ENCODE results near the gene ABCA4.

Gene ABCA4

GRCh38 chr1:93990010-93990409 lies 130.9 kb downstream of the ABCA4 start:
- TF ChIP-seq USF1 (IDR thresholded peaks at IDR 0.05) = no peak
- TF ChIP-seq CREB1 (IDR thresholded peaks at IDR 0.05; ENCODE audit: low read depth) = no peak
- TF ChIP-seq CEBPB (IDR thresholded peaks at IDR 0.05) = no peak
- no peak for TF ChIP-seq FOXM1 (IDR thresholded peaks at IDR 0.05; ENCODE audit: borderline replicate concordance, low read depth)
- TF ChIP-seq YY1 (IDR thresholded peaks at IDR 0.05; ENCODE audit: low read depth) = no peak
- TF ChIP-seq NFIC (IDR thresholded peaks at IDR 0.05) = no peak
- TF ChIP-seq TEAD4 (IDR thresholded peaks at IDR 0.05) = no peak
- TF ChIP-seq TCF12 (IDR thresholded peaks at IDR 0.05; ENCODE audit: low read depth) = no peak
- TF ChIP-seq EP300 (IDR thresholded peaks at IDR 0.05; ENCODE audit: borderline replicate concordance) = no peak
- no peak for TF ChIP-seq MAX (IDR thresholded peaks at IDR 0.05)
- TF ChIP-seq REST (IDR thresholded peaks at IDR 0.05; ENCODE audit: low read depth) = no peak

- TF ChIP-seq CEBPB (IDR thresholded peaks at IDR 0.05) (no peak), FOXM1 (IDR thresholded peaks at IDR 0.05; ENCODE audit: borderline replicate concordance, low read depth) (no peak), RAD21 (IDR thresholded peaks at IDR 0.05; ENCODE audit: low read depth) (no peak), USF1 (IDR thresholded peaks at IDR 0.05) (no peak), REST (IDR thresholded peaks at IDR 0.05; ENCODE audit: low read depth) (no peak), MAX (IDR thresholded peaks at IDR 0.05) (no peak), TEAD4 (IDR thresholded peaks at IDR 0.05) (no peak), CREB1 (IDR thresholded peaks at IDR 0.05; ENCODE audit: low read depth) (no peak), TAF1 (IDR thresholded peaks at IDR 0.05; ENCODE audit: low read depth) (no peak), EP300 (IDR thresholded peaks at IDR 0.05; ENCODE audit: borderline replicate concordance) (no peak), NFIC (IDR thresholded peaks at IDR 0.05) (no peak), TCF12 (IDR thresholded peaks at IDR 0.05; ENCODE audit: low read depth) (no peak), ZBTB7A (IDR thresholded peaks at IDR 0.05; ENCODE audit: low read depth) (no peak), EGR1 (IDR thresholded peaks at IDR 0.05) (no peak), YY1 (IDR thresholded peaks at IDR 0.05; ENCODE audit: low read depth) (no peak)
Observed at GRCh38 chr1:93989601-93990000, 131.3 kb downstream of the ABCA4 start.

GRCh38 chr1:93988634-93989350 lies 132.2 kb downstream of the ABCA4 start:
- peak; percentile 93 for TF ChIP-seq TEAD4 (IDR thresholded peaks at IDR 0.05)
- peak; percentile 37; the same call in 1 of the 2 replicates for TF ChIP-seq EP300 (IDR thresholded peaks at IDR 0.05; ENCODE audit: borderline replicate concordance)
- TF ChIP-seq NFIC (IDR thresholded peaks at IDR 0.05) = peak; percentile 63
- TF ChIP-seq TCF12 (IDR thresholded peaks at IDR 0.05; ENCODE audit: low read depth) = peak; percentile 57; the same call in 1 of the 2 replicates
- no peak for TF ChIP-seq EGR1 (IDR thresholded peaks at IDR 0.05)
- TF ChIP-seq CEBPB (IDR thresholded peaks at IDR 0.05) = peak; percentile 85

- TF ChIP-seq CEBPB (IDR thresholded peaks at IDR 0.05) (no peak), USF1 (IDR thresholded peaks at IDR 0.05) (no peak)
Observed at GRCh38 chr1:93981274-93981667, 139.7 kb downstream of the ABCA4 start.

- TF ChIP-seq EP300 (IDR thresholded peaks at IDR 0.05; ENCODE audit: borderline replicate concordance) (no peak), CEBPB (IDR thresholded peaks at IDR 0.05) (no peak), REST (IDR thresholded peaks at IDR 0.05; ENCODE audit: low read depth) (no peak), TEAD4 (IDR thresholded peaks at IDR 0.05) (no peak), RAD21 (IDR thresholded peaks at IDR 0.05; ENCODE audit: low read depth) (no peak; the same call in 1 of the 2 replicates), EGR1 (IDR thresholded peaks at IDR 0.05) (no peak), MAX (IDR thresholded peaks at IDR 0.05) (no peak), TCF12 (IDR thresholded peaks at IDR 0.05; ENCODE audit: low read depth) (no peak), FOXM1 (IDR thresholded peaks at IDR 0.05; ENCODE audit: borderline replicate concordance, low read depth) (no peak), YY1 (IDR thresholded peaks at IDR 0.05; ENCODE audit: low read depth) (no peak), NFIC (IDR thresholded peaks at IDR 0.05) (no peak), USF1 (IDR thresholded peaks at IDR 0.05) (no peak), ZBTB7A (IDR thresholded peaks at IDR 0.05; ENCODE audit: low read depth) (no peak), TAF1 (IDR thresholded peaks at IDR 0.05; ENCODE audit: low read depth) (no peak), CREB1 (IDR thresholded peaks at IDR 0.05; ENCODE audit: low read depth) (no peak)
Observed at GRCh38 chr1:93980320-93981273, 140.4 kb downstream of the ABCA4 start.
